Activated naive CD4-positive, alpha-beta T cell treated with anti-CD3 and anti-CD28 coated beads, Interleukin-2, amount 10 ng/mL, durations not matched to agents 7 days and 5 days (primary cell): ENCODE results near the gene NRIP1.
"Not testable (repeated sequence)": the region's sequence is repeated elsewhere in the genome, so short reads cannot be mapped to it uniquely, and the experiment has no call there.

ENCODE experiments used
- CTCF ChIA-PET: fragments of 350-600 bp; sonication (Branson Sonifier 250); formaldehyde crosslinking; loops from one replicate; lab custom pipeline; 2021; ENCODE audit warnings: antibody characterized with exemption; lab: Charles Lee
- DNase-seq: peaks from one replicate; pipeline ENCODE4 v3.0.0-alpha.2; 2020
- H3K27ac Mint-ChIP-seq: one replicate; pipeline ENCODE4 v1.8.0; 2021; ENCODE audit warnings: mild to moderate bottlenecking, moderate library complexity, mixed read lengths
- H3K27me3 Mint-ChIP-seq: one replicate; pipeline ENCODE4 v1.8.0; 2021; ENCODE audit warnings: mild to moderate bottlenecking, mixed read lengths
- H3K36me3 Mint-ChIP-seq: one replicate; pipeline ENCODE4 v1.8.0; 2021; ENCODE audit warnings: mixed read lengths
- H3K4me1 Mint-ChIP-seq: one replicate; pipeline ENCODE4 v1.8.0; 2021; ENCODE audit warnings: mixed read lengths
- H3K4me3 Mint-ChIP-seq: one replicate; pipeline ENCODE4 v1.8.0; 2021; ENCODE audit warnings: mild to moderate bottlenecking, moderate library complexity, mixed read lengths
- H3K9me3 Mint-ChIP-seq: one replicate; pipeline ENCODE4 v1.8.0; 2021; ENCODE audit warnings: mixed read lengths

The NRIP1 gene

DNA sequence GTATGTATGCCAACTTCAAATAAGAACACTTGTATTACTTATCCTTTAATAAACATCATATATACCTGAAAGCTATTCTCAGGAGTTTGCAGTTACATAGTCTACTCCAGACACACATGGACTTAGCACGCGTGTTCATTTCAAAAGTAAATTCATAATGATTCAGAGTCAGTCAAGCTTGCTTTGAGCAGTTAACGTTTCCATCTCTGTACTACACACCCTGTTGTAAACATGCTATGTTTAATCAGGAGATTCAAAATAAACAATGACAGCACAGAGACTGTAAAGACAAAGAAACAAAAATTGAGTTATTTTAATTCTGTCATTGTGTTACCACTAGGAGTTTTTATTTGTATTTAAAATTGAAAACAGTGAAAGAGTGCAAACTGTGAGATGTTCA, 119.6 kb downstream of the NRIP1 start:
- CTCF ChIA-PET, result no interaction called here
- H3K36me3 Mint-ChIP-seq, result no peaks in the 10 kb centered on the region
- H3K4me1 Mint-ChIP-seq, result no peaks in the 10 kb centered on the region
- H3K9me3 Mint-ChIP-seq, result peaks cover 4% of the 10 kb centered on the region
- no peak overlapping the region for H3K4me3 Mint-ChIP-seq
- H3K27me3 Mint-ChIP-seq, result no peaks in the 10 kb centered on the region
- no peak overlapping the region for H3K27ac Mint-ChIP-seq
- DNase-seq, result no peak

- H3K4me3 Mint-ChIP-seq, result no peak overlapping the region
- H3K9me3 Mint-ChIP-seq, result peaks cover 2% of the 10 kb centered on the region
- CTCF ChIA-PET, result no interaction called here
- no peaks in the 10 kb centered on the region for H3K27me3 Mint-ChIP-seq
- no peaks in the 10 kb centered on the region for H3K36me3 Mint-ChIP-seq
- H3K4me1 Mint-ChIP-seq, result no peaks in the 10 kb centered on the region
- no peak overlapping the region for H3K27ac Mint-ChIP-seq
- DNase-seq, result no peak
Measured at GRCh38 chr21:14943616-14944015, 121.2 kb downstream of the NRIP1 start.

- Mint-ChIP-seq H3K9me3 (peaks cover 2% of the 10 kb centered on the region), H3K4me1 (no peaks in the 10 kb centered on the region), H3K27ac (no peak overlapping the region), H3K27me3 (no peaks in the 10 kb centered on the region), H3K4me3 (no peak overlapping the region), H3K36me3 (no peaks in the 10 kb centered on the region)
- CTCF ChIA-PET, result no interaction called here
- no peak for DNase-seq
Measured at GRCh38 chr21:14942801-14943490, 121.9 kb downstream of the NRIP1 start.

- H3K9me3 Mint-ChIP-seq, CTCF ChIA-PET, H3K36me3 Mint-ChIP-seq, H3K27me3 Mint-ChIP-seq, H3K4me3 Mint-ChIP-seq, DNase-seq, H3K4me1 Mint-ChIP-seq, H3K27ac Mint-ChIP-seq: not testable (repeated sequence)
Measured at GRCh38 chr21:14927324-14927723, 137.5 kb downstream of the NRIP1 start.

- Mint-ChIP-seq H3K4me1 (no peaks in the 10 kb centered on the region), H3K27me3 (no peaks in the 10 kb centered on the region), H3K36me3 (no peaks in the 10 kb centered on the region), H3K9me3 (no peaks in the 10 kb centered on the region), H3K27ac (no peak overlapping the region), H3K4me3 (no peak overlapping the region)
- CTCF ChIA-PET, result no interaction called here
- no peak for DNase-seq
Measured at GRCh38 chr21:14926186-14926585, 138.6 kb downstream of the NRIP1 start.

- Mint-ChIP-seq H3K9me3 (no peaks in the 10 kb centered on the region), H3K27ac (no peak overlapping the region)
Measured at GRCh38 chr21:14923468-14923867, 141.3 kb downstream of the NRIP1 start.

GRCh38 chr21:14922980-14923379, 141.8 kb downstream of the NRIP1 start:
- no peaks in the 10 kb centered on the region for H3K36me3 Mint-ChIP-seq
- H3K27me3 Mint-ChIP-seq, result no peaks in the 10 kb centered on the region
- no peak overlapping the region for H3K27ac Mint-ChIP-seq
- no peaks in the 10 kb centered on the region for H3K9me3 Mint-ChIP-seq
- no peaks in the 10 kb centered on the region for H3K4me1 Mint-ChIP-seq
- no peak for DNase-seq
- CTCF ChIA-PET, result no interaction called here
- H3K4me3 Mint-ChIP-seq, result no peak overlapping the region

More at GRCh38 chr21:14923468-14923867, 141.3 kb downstream of the NRIP1 start:
- Mint-ChIP-seq H3K4me1 (no peaks in the 10 kb centered on the region), H3K27me3 (no peaks in the 10 kb centered on the region), H3K4me3 (no peak overlapping the region), H3K36me3 (no peaks in the 10 kb centered on the region)
- CTCF ChIA-PET, result no interaction called here
- DNase-seq, result no peak

GRCh38 chr21:14918527-14918926, 146.3 kb downstream of the NRIP1 start:
- Mint-ChIP-seq H3K27me3 (no peaks in the 10 kb centered on the region), H3K36me3 (no peaks in the 10 kb centered on the region), H3K4me1 (no peaks in the 10 kb centered on the region), H3K9me3 (no peaks in the 10 kb centered on the region), H3K27ac (no peak overlapping the region), H3K4me3 (no peak overlapping the region)
- CTCF ChIA-PET, result no interaction called here
- no peak for DNase-seq

DNA sequence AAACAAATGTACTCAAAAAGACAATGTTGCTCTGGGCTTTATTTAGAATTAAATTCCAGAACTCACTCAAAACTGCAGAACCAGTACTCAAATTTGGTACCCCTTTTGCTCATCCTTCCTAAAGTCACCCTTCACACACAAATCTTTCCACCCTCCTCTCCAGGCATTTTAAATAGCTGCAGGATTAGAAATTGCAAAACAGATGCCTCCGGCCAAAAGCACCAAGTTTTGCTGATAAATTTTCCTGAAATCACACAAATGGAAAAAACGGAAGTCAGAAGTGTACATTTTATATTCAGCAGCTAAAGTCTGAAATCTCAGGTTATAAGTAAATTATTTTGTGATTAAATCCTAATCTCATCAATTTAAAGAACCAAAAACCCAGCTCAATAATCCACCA, 147.0 kb downstream of the NRIP1 start:
- no peaks in the 10 kb centered on the region for H3K36me3 Mint-ChIP-seq
- H3K4me3 Mint-ChIP-seq, result no peak overlapping the region
- H3K9me3 Mint-ChIP-seq, result no peaks in the 10 kb centered on the region
- no peak overlapping the region for H3K27ac Mint-ChIP-seq
- no peak for DNase-seq
- no peaks in the 10 kb centered on the region for H3K27me3 Mint-ChIP-seq
- H3K4me1 Mint-ChIP-seq, result no peaks in the 10 kb centered on the region
- CTCF ChIA-PET, result interaction anchor here (0.6 kb wide), 1 partner anchor 11 kb away, joined by 3 read pairs; no protein-coding TSS in a partner anchor

DNA sequence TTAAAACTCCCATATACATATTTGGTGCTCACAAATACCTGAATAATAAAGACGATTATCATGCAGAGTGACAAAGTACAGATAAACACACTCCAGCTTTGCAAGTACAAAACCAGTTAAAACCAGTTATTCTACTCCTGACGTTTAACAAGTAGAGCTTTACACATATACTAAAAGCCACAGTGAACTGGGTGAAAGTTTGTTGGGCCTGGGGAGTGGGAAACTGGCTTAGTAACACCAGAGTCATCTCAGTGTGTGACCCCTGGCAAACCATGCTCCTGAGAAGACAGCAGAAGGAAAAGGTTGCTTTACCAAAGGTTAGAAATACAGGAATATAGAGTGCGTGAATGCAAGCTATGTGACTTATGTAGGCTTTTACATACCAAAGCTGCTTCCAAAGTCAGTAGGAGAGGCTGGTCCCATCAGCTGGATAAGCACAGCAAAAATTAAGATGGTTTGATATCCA, 148.1 kb downstream of the NRIP1 start:
- H3K4me3 Mint-ChIP-seq, result no peak overlapping the region
- no peaks in the 10 kb centered on the region for H3K9me3 Mint-ChIP-seq
- H3K27ac Mint-ChIP-seq, result no peak overlapping the region
- H3K36me3 Mint-ChIP-seq, result no peaks in the 10 kb centered on the region
- CTCF ChIA-PET, result no interaction called here
- DNase-seq, result no peak
- H3K27me3 Mint-ChIP-seq, result no peaks in the 10 kb centered on the region
- no peaks in the 10 kb centered on the region for H3K4me1 Mint-ChIP-seq

- H3K36me3 Mint-ChIP-seq, result no peaks in the 10 kb centered on the region
- DNase-seq, result no peak
- no peak overlapping the region for H3K27ac Mint-ChIP-seq
- H3K4me3 Mint-ChIP-seq, result no peak overlapping the region
- no peaks in the 10 kb centered on the region for H3K4me1 Mint-ChIP-seq
- H3K9me3 Mint-ChIP-seq, result no peaks in the 10 kb centered on the region
- H3K27me3 Mint-ChIP-seq, result no peaks in the 10 kb centered on the region
- CTCF ChIA-PET, result no interaction called here
Measured at GRCh38 chr21:14913638-14914037, 151.2 kb downstream of the NRIP1 start.

GRCh38 chr21:14911351-14911750, 153.4 kb downstream of the NRIP1 start:
- CTCF ChIA-PET, result interaction anchor here (0.5 kb wide), 1 partner anchor 659 kb away, joined by 3 read pairs; no protein-coding TSS in a partner anchor
- H3K4me3 Mint-ChIP-seq, result no peak overlapping the region
- H3K27me3 Mint-ChIP-seq, result no peaks in the 10 kb centered on the region
- no peaks in the 10 kb centered on the region for H3K9me3 Mint-ChIP-seq
- no peaks in the 10 kb centered on the region for H3K36me3 Mint-ChIP-seq
- H3K4me1 Mint-ChIP-seq, result no peaks in the 10 kb centered on the region
- H3K27ac Mint-ChIP-seq, result no peak overlapping the region
- DNase-seq, result no peak
